Activated T-helper 17 cell treated with anti-CD3 and anti-CD28 coated beads, Interleukin-2, amount 50 U/mL, for 72 hours (primary cell): Measurements from ENCODE around the gene PODN. TPM values are rescaled to one million over a fixed set of nuclear protein-coding genes. Genes with fewer than 3 reads are reported as not detected.
A peak's percentile ranks its signal among the peaks of the same experiment; 100 is the strongest.

Experiments used
- ATAC-seq: fragments of 150-1000 bp; cut with Tn5 transposase; replicated peaks from 2 replicates; pipeline ENCODE4 v1.10.0; 2021; ENCODE audit warnings: mild to moderate bottlenecking, moderate library complexity
- H3K27ac Mint-ChIP-seq: one replicate; pipeline ENCODE4 v1.8.0; 2022; ENCODE audit warnings: mixed read lengths
- H3K27me3 Mint-ChIP-seq: one replicate; pipeline ENCODE4 v1.8.0; 2022; ENCODE audit warnings: mixed read lengths
- H3K36me3 Mint-ChIP-seq: one replicate; pipeline ENCODE4 v1.8.0; 2022; ENCODE audit warnings: low read depth, mild to moderate bottlenecking, mixed read lengths
- H3K4me1 Mint-ChIP-seq: one replicate; pipeline ENCODE4 v1.8.0; 2022; ENCODE audit warnings: mixed read lengths
- H3K4me3 Mint-ChIP-seq: one replicate; pipeline ENCODE4 v1.8.0; 2022; ENCODE audit warnings: mild to moderate bottlenecking, mixed read lengths
- H3K9me3 Mint-ChIP-seq: one replicate; pipeline ENCODE4 v1.8.0; 2022; ENCODE audit warnings: mixed read lengths
- total RNA-seq, 2 donors: library from RNA; stranded (reverse); gene quantifications; one replicate each; pipeline ENCODE4 v1.2.3, GENCODE V29; 2022

The PODN gene
- total RNA-seq, 2 donors from 2014 or later = not detected

DNA sequence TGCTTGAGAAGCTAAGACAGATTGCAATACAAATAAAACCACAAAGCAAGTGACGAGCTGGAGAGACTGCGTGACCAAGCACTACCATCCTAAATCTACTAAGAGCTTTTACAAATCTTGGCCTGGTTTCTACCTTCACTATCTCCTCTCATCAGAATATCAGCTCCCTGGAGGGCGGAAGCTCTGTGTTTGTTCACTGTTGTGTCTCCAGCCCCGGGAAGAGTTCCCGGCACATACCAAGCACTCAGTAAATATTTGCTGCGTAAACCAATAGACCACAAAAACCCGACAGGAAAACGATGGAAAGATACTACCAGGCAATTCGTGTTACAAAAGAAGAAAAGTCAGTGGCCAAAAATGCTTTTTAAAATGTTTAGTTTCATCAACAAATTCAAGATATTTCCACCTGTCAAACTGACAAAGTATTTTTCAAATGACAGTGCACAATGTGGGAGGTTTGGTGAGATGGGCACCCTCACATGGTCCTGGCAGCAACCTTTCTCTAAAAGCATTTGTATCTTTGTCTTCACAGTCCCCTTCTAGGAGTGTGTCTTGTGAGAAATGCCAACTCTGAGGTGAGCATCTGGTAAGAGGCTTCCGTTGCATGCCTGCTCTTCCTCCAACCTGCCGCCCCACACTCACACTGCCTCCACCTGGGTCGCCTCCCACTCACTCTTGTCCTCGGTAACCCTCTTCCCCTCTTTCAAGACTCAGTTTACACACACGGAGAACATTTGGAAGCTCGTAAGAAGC, 45.7 kb downstream of the PODN start:
- no peak for ATAC-seq
- no peak overlapping the region for H3K27ac Mint-ChIP-seq
- no peaks in the 10 kb centered on the region for H3K27me3 Mint-ChIP-seq
- H3K9me3 Mint-ChIP-seq = no peaks in the 10 kb centered on the region
- H3K4me3 Mint-ChIP-seq = no peak overlapping the region
- H3K4me1 Mint-ChIP-seq = peaks cover 9% of the 10 kb centered on the region
- no peaks in the 10 kb centered on the region for H3K36me3 Mint-ChIP-seq

DNA sequence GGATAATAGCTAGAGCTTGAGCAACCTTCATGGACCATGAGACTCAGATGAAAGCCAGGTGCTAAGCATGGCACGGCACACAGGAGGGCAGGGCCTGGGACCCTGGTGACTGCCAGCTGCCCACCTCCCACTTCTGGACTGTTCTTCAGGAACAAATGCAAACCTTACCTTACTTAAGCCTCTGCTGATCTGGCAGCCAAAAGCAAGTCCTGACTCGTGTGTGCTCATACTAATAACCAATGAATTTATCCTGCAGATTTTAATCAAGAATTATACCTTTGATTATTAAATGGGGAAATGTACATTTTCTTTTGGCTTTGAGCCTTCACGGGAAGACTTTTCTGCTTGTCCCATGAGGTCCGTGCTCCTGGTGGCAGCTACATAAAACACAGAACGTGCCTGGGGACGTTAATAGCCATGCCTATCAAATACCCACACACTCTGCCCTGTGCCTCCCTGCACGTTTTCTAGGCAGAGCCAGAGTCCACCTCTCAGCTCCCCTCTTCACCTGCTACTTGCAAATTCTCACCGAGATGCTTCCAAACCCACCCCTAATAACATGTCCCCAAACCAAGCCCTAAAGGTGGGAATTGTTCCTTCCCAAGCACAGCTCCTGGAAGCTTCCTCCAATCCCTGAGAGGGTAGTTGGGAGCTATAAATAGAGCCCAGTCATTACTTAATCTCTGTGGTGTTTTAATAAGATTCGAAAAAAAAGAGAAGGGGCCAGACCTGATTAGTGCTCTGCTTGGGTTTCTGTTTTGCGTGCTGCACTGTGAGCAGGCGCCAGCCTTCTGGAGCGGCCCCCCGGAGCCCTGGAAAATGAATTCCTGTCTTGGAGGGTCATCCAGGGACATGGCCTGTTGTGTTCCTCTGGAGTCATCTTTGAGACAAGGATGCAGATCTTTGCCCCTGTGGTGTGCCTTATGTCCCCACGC, 46.9 kb downstream of the PODN start:
- Mint-ChIP-seq H3K27me3 (no peaks in the 10 kb centered on the region), H3K4me1 (peaks cover 9% of the 10 kb centered on the region), H3K4me3 (no peak overlapping the region), H3K9me3 (no peaks in the 10 kb centered on the region), H3K27ac (no peak overlapping the region), H3K36me3 (no peaks in the 10 kb centered on the region)
- ATAC-seq = no peak

DNA sequence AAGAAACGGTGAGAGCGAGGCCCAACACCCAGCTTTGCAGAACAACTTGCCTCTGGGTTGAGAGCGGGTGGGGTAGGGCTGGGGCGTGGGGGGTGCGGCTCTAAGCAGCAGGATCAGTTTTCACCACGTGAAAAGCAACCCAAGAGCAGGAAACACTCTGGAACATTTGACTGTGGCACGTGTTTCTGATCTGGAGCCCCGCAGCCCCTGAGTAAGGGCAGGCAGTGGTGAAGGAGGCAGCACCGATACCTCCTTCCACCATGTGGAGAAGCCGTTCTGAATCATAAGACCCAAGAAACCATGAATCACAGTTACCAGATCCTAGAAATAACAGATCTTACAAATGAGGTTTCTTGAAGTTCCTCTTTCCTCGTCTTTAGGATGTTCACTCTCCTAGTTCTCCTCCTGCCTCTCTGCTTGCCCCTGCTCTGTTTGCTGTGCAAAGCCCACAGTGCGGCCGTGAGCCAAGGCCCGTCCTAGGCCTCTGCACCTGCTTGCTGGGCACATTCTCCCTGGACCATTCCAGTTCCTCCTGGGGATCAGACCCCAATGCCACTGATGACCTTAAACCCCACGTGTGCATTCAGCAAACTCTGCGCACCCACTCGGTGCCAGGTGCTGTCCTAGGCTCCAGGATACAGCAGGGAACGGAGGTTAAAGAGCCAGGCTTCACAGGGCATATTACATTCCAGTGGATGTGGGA, 48.5 kb downstream of the PODN start:
- ATAC-seq = peak; percentile 80
- Mint-ChIP-seq H3K36me3 (no peaks in the 10 kb centered on the region), H3K27ac (no peak overlapping the region), H3K9me3 (no peaks in the 10 kb centered on the region), H3K4me1 (peaks cover 9% of the 10 kb centered on the region), H3K27me3 (no peaks in the 10 kb centered on the region), H3K4me3 (no peak overlapping the region)

DNA sequence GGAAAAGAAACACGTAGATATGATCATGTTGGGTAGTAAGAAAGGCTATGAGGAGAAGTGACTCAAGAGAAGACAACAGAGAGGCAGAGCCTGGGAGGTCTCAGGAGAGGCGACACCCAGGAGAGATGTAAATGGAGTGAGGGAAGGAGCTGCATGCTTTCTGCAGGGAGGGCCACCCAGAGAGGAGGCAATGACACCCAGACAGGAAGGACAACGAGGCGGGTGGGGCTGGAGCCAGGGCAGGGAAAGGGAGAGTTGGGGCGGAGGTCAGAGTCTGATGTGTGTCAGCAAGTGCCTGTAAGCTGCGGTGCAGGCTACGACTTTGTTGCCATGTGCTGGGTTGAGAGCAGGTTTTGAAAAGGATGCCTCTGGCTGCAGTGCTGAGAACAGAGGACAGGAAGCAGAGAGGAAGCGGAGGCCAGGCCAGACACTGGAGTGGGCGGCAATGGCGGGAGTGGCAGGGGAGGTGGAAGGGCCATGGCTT, 49.1 kb downstream of the PODN start:
- peaks cover 9% of the 10 kb centered on the region for H3K4me1 Mint-ChIP-seq
- H3K27ac Mint-ChIP-seq = no peak overlapping the region
- no peaks in the 10 kb centered on the region for H3K9me3 Mint-ChIP-seq
- H3K27me3 Mint-ChIP-seq = no peaks in the 10 kb centered on the region
- H3K36me3 Mint-ChIP-seq = no peaks in the 10 kb centered on the region
- H3K4me3 Mint-ChIP-seq = no peak overlapping the region
- ATAC-seq = peak; percentile 53

DNA sequence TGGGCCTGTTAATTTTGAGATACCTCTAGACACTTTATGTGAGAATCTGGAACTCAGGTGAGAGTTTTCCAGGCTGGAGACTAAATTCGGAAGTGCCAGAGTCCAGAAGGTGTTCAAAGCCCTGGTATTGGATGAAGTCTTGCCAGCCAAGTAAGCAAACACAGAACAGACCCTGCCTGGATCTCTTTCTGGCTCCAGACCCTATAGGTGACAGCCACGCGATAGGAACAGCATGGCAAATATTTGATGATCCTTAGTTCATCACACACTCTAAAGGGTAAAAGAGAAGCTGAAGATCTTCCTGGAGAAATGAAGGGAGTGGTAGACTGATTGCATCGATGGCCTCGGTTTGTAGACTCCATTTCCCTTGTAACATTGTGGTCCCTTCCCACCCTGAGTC, 49.7 kb downstream of the PODN start:
- H3K9me3 Mint-ChIP-seq = no peaks in the 10 kb centered on the region
- no peak for ATAC-seq
- no peak overlapping the region for H3K4me3 Mint-ChIP-seq
- no peak overlapping the region for H3K27ac Mint-ChIP-seq
- peaks cover 9% of the 10 kb centered on the region for H3K4me1 Mint-ChIP-seq
- H3K27me3 Mint-ChIP-seq = no peaks in the 10 kb centered on the region
- no peaks in the 10 kb centered on the region for H3K36me3 Mint-ChIP-seq

DNA sequence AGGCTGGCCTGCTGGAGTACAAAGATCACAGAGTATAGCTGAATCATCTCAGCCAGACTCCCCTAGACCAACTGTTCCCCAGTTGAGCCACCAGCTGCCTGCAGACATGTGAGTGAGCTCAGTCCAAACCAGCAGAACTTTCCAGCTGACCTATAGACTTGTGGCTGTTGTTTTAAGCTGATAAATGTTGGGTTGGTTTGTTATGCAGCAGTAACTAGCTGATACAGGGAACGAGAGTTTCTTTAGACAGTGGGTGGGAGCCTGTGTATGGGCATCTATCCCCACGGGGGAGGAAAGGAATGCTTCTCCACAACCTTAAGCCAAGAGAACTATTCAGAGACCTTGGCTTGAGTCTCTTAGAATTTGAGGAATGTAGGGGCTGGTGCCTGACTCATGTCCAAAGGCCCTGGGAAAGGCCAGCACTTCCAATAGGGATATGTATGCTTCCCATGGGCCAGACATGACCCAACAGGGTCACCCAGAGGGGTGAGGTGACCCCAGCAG, 50.3 kb downstream of the PODN start:
- H3K27me3 Mint-ChIP-seq = no peaks in the 10 kb centered on the region
- H3K4me3 Mint-ChIP-seq = no peak overlapping the region
- no peaks in the 10 kb centered on the region for H3K9me3 Mint-ChIP-seq
- H3K36me3 Mint-ChIP-seq = no peaks in the 10 kb centered on the region
- ATAC-seq = no peak
- peaks cover 9% of the 10 kb centered on the region for H3K4me1 Mint-ChIP-seq
- H3K27ac Mint-ChIP-seq = no peak overlapping the region

DNA sequence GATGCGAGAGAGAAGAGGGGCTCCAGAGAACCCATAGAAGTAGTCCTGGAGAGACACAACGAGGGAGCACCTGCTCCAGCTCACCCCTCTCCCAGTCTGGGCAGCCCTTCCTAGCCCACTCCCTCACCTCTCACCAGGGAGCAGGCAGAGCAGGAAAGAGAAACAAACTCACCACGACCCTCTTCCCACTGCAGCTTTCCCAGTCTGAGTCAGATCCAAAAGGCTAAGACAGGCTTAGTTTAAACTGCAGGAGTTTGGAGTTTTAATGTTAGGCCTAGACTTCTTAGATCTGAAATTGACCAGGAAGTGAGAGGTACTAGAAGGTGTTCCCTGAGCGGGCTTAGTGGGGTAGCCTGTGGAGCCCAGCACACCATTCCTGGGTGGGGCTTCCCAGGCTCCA, 50.8 kb downstream of the PODN start:
- H3K27ac Mint-ChIP-seq = no peak overlapping the region
- no peaks in the 10 kb centered on the region for H3K27me3 Mint-ChIP-seq
- H3K9me3 Mint-ChIP-seq = no peaks in the 10 kb centered on the region
- peaks cover 9% of the 10 kb centered on the region for H3K4me1 Mint-ChIP-seq
- H3K4me3 Mint-ChIP-seq = no peak overlapping the region
- no peaks in the 10 kb centered on the region for H3K36me3 Mint-ChIP-seq
- no peak for ATAC-seq

DNA sequence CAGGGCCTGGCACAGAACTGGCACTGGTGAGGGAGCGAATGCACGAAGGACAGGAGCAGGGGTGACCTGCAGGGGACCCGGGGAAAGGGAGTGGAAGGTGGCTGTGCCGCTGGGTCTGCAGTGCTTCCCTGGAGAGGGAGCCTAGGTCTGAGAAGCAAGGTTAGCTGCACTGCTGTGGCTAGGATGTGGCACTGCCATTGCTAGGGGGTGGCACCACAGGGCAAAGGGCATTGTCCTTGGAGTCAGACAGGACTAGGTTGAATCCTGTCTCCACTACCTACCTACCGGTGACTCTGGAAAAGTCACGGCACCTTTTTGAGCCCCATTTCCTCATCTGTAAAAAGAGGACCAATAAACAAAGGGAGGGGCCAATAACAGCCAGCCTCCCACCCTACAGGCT, 52.1 kb downstream of the PODN start:
- Mint-ChIP-seq H3K27ac (no peak overlapping the region), H3K4me3 (no peak overlapping the region), H3K36me3 (no peaks in the 10 kb centered on the region), H3K9me3 (no peaks in the 10 kb centered on the region), H3K4me1 (peaks cover 9% of the 10 kb centered on the region), H3K27me3 (no peaks in the 10 kb centered on the region)
- ATAC-seq = no peak

DNA sequence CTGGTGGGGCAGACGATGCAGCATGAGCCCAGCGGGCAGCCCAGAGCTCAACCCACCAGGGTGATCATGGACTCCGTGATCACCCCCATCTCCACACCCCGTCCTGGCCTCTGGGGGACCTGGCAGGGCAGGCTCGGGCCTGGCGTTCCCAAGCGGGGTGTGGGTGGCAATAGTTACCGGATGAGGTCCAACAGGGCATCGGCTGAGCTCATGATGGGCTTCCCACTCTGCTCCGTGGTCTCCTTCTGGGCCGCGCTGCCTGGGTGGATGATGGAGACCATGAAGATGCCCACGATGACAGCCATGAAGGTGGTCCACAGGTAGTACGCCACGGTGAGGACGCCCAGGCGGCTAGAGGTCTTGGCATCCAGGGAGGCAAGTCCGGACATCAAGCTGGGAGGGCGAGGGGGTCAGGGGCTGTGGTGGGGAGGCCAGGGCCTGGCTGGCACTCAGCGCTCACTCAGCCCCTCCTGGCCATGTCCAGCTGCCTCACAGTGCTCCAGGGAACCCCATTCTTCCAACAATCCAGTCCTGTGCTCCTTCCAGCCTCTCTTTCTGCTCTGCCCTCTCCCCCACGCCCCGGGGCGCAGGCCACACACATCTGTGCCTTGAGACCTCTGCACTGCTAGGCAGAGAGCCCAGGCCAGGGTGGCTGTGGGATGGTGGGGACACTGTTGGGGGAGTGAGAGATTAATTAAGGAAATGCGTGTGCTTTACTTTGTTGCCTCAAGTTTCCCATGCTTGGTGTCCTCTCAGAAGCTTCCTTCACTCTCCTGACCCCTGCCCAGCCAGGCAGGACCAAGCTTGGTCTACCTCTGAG, 52.8 kb downstream of the PODN start:
- Mint-ChIP-seq H3K27me3 (no peaks in the 10 kb centered on the region), H3K36me3 (no peaks in the 10 kb centered on the region), H3K9me3 (no peaks in the 10 kb centered on the region), H3K4me1 (peaks cover 9% of the 10 kb centered on the region), H3K4me3 (no peak overlapping the region), H3K27ac (no peak overlapping the region)
- ATAC-seq = no peak

DNA sequence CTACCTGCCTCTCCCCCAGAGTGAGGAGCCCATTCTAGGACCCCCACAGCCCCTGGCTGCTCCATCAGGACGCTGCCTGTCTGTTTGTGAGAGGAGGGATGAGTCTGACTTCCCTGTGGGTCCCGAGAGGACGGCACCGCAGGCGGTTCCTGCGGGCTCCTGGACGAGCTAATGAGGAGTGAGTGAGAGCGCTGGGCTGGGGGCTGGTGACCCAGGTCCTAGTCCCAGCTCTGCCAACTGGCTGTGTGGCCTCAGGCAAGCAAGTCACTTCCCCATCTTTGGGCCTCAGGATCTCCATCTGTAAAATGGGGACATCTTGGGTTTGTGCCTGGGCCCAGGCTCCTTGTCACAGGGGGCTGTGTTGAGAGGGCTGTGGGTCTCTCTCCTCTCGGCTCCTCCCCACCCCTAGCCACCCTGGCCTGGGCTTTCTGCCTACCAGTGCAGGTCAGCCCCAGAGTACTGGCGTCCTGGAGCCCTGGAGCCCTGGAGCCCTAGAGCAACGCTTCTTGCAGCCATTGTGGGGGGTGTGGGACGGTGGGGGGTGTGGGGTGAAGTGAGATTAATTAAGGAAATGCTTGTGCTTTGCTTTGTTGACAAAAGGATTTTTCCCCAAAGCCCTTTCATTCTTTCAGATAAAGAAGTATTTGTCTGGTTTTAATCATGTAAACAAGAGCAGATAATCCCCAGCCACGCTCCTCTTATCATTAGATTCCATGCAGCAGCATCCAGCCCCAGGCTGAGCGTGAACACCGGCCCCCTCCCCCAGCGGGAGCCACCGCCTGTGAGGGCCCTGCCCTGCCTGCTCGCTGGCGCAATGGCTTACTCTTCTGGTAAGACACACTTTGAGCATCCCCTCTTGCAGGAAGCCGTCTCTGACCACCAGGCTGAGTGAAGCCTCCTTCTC, 53.6 kb downstream of the PODN start:
- ATAC-seq = no peak
- H3K9me3 Mint-ChIP-seq = no peaks in the 10 kb centered on the region
- H3K27ac Mint-ChIP-seq = no peak overlapping the region
- no peak overlapping the region for H3K4me3 Mint-ChIP-seq
- no peaks in the 10 kb centered on the region for H3K36me3 Mint-ChIP-seq
- H3K4me1 Mint-ChIP-seq = peaks cover 8% of the 10 kb centered on the region
- peaks cover 3% of the 10 kb centered on the region for H3K27me3 Mint-ChIP-seq

DNA sequence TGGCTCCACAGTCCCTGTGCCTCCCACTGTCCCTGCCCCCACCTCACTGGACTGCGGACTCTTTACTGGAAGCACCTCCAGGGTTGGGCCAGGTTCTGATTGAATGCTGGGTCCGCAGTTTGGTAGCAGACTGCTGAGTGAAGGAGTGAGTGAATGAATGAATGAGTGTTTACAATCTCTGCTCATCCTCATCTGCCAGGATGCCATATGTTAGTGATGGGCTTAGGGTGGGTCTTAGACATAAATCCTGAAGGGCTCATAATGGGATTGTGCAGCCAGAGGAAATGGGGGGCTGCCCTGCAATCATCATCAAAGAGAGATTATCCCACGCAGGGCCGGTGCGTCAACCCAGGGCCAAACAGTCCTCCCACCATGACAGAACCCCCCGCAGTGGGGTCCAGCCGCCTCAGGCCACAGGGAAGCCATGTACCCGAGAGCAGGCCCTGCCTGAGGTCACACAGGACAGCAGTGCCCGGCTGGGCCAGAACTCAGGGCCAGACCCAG, 54.3 kb downstream of the PODN start:
- Mint-ChIP-seq H3K27ac (no peak overlapping the region), H3K4me1 (peaks cover under 1% of the 10 kb centered on the region), H3K9me3 (no peaks in the 10 kb centered on the region), H3K36me3 (no peaks in the 10 kb centered on the region), H3K4me3 (no peak overlapping the region), H3K27me3 (peaks cover 9% of the 10 kb centered on the region)
- ATAC-seq = no peak

DNA sequence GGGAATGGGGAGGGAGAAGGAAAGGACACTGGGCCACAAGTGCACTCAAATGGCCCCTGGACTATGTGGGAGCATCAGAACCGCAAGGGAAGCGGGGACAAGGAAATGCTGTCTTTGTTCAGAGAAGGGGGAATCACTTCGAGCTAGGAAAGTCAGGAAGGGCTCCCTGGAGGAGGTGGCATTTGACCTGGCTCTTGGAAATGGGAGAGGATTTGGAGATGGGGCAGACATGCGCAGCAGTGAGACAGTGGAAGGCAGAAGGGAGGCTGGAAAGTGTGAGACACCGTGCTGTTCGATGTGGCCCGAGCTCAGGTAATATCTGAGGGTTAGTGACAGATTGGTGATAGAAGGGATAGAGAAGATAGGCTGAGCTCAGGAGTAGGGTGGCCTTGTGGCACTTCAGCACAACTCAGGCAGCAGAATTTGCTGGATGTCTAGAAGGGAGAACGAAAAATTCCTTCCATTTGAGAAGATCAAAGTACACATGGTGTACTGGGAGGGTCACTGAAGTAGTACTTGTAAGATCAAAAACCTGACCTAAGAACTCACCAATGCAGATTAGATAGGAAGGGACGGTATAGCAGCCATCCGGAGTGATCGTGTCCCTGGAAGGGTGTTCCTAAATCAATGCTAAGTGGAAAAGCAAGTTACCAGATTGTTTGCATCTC, 55.1 kb downstream of the PODN start:
- no peaks in the 10 kb centered on the region for H3K9me3 Mint-ChIP-seq
- H3K36me3 Mint-ChIP-seq = no peaks in the 10 kb centered on the region
- no peak overlapping the region for H3K4me3 Mint-ChIP-seq
- H3K27me3 Mint-ChIP-seq = peaks cover 10% of the 10 kb centered on the region
- H3K27ac Mint-ChIP-seq = no peak overlapping the region
- H3K4me1 Mint-ChIP-seq = no peaks in the 10 kb centered on the region
- ATAC-seq = no peak
